NT2/D1 (cell line): Measurements from ENCODE around the gene NDC1.

Experiments
- DNase-seq: peaks from one replicate; pipeline ENCODE4 v3.0.0-alpha.2; 2011; ENCODE audit warnings: low read depth, low spot score
- H3K27me3 ChIP-seq: 2 replicates; pipeline ENCODE4 v1.6.0; 2011; ENCODE audit warnings: mild to moderate bottlenecking; ENCODE audit not compliant: insufficient read length, insufficient read depth
- H3K36me3 ChIP-seq: 2 replicates; pipeline ENCODE4 v1.6.1; 2011; ENCODE audit warnings: mild to moderate bottlenecking, low read length, mixed read lengths; ENCODE audit not compliant: insufficient read depth, insufficient read length
- H3K4me1 ChIP-seq: 2 replicates; pipeline ENCODE4 v1.5.1; 2011; ENCODE audit not compliant: insufficient read depth, insufficient read length
- H3K4me3 ChIP-seq: 2 replicates; pipeline ENCODE4 v1.5.1; 2011; ENCODE audit warnings: low read depth; ENCODE audit not compliant: insufficient read length
- H3K9ac ChIP-seq: 2 replicates; pipeline ENCODE4 v1.6.0; 2011; ENCODE audit warnings: low read depth; ENCODE audit not compliant: insufficient read length
- H3K9me3 ChIP-seq: 2 replicates; pipeline ENCODE4 v1.5.1; 2011; ENCODE audit warnings: mild to moderate bottlenecking, low read length; ENCODE audit not compliant: insufficient read depth
- SUZ12 ChIP-seq: IDR thresholded peaks from 2 replicates; pipeline ENCODE4 v1.6.1; 2011; ENCODE audit not compliant: insufficient read length, insufficient read depth; ENCODE audit errors: extremely low read depth
- YY1 ChIP-seq: IDR thresholded peaks from 2 replicates; pipeline ENCODE4 v1.6.1; 2011; ENCODE audit not compliant: insufficient read length, insufficient read depth
- ZNF274 ChIP-seq: IDR thresholded peaks from 2 replicates; pipeline ENCODE4 v1.6.1; 2011; ENCODE audit warnings: mild to moderate bottlenecking, low read depth, low read length

Gene NDC1

DNA sequence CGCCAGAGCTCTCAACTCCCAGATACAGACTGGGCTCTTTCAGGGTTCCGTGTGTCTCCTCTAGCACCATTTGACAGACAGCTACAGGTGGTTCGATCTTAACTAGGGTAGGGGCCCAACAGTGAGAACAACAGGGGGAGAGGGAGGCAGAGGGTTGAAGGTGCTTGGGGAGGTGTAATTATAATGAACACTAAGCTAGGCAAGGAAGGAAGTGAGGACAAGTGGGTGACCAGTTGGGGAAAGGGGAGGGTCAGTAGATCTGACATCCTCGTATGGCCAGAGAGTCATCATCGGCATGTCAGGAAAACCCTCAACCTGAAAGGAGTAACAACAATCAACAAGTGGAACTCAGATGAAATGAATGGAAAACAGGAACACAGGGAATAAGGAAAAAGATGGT lies 121.9 kb downstream of the NDC1 start:
- Histone ChIP-seq H3K27me3 (no peaks in the 10 kb centered on the region), H3K36me3 (no peaks in the 10 kb centered on the region), H3K9ac (no peak overlapping the region), H3K4me3 (no peak overlapping the region), H3K9me3 (no peaks in the 10 kb centered on the region), H3K4me1 (peaks cover 7% of the 10 kb centered on the region)
- TF ChIP-seq SUZ12: no peak
- no peak for TF ChIP-seq YY1
- no peak for TF ChIP-seq ZNF274
- DNase-seq: no peak

DNA sequence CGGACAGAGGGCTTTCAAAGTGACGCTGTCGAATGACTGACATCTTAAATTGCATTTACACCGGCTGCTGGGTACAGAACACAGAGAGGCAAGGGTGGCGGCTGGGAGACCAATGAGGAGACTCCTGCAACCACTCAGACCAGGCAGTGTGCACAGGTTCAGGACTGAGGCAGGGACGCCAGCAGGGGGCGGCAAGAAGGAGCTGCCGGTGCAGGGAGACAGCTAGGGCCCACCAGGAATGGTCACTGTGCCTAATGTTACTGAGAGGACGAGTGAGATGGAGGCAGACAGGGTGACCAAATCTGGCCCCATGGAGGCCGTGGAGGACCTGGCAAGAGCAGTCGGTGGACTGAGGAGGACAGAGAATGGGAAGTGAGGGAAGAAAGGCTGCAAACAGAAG lies 122.6 kb downstream of the NDC1 start:
- Histone ChIP-seq H3K4me3 (no peak overlapping the region), H3K4me1 (peaks cover 7% of the 10 kb centered on the region), H3K9me3 (no peaks in the 10 kb centered on the region), H3K27me3 (no peaks in the 10 kb centered on the region), H3K36me3 (no peaks in the 10 kb centered on the region), H3K9ac (no peak overlapping the region)
- DNase-seq: peak; percentile 38
- no peak for TF ChIP-seq YY1
- TF ChIP-seq SUZ12: no peak
- no peak for TF ChIP-seq ZNF274
